Colonic mucosa (tissue), 4 donors: Measurements from ENCODE around the gene SCGB1D4. TPM values are rescaled to one million over a fixed set of nuclear protein-coding genes. Genes with fewer than 3 reads are reported as not detected.

ENCODE experiments used
- DNase-seq: peaks from one replicate; pipeline ENCODE4 v3.0.0-alpha.2; 2020
- H3K27ac ChIP-seq: fragments of 200-600 bp; one replicate; pipeline ENCODE4 v1.8.0; 2021
- H3K27me3 ChIP-seq: fragments of 200-600 bp; one replicate; pipeline ENCODE4 v1.8.0; 2021
- H3K36me3 ChIP-seq: fragments of 200-600 bp; one replicate; pipeline ENCODE4 v1.8.0; 2021
- H3K4me1 ChIP-seq: fragments of 200-600 bp; one replicate; pipeline ENCODE4 v1.8.0; 2021; ENCODE audit warnings: mild to moderate bottlenecking
- H3K4me3 ChIP-seq: fragments of 200-600 bp; one replicate; pipeline ENCODE4 v1.8.0; 2021
- H3K9ac ChIP-seq, 2 donors: one replicate each; pipeline ENCODE4 v1.7.0; 2013; ENCODE audit warnings: control low read depth in 2 of 2, low read depth in 2 of 2, low read length in 2 of 2
- H3K9me3 ChIP-seq: fragments of 200-600 bp; one replicate; pipeline ENCODE4 v1.8.0; 2021
- intact Hi-C: fragments of 100-400 bp; cut with DNase I; formaldehyde crosslinking; loops from one replicate; pipeline ENCODE4 v1.14.1; 2022
- total RNA-seq, 2 donors: library from RNA; stranded (reverse); fragmentation: NEBNext Ultra II Directional in 1 of 2; extraction: Animal tissue kit (Norgen Biotek cat#: 25700) in 1 of 2; gene quantifications; one replicate each; pipeline ENCODE4 v1.2.1, GENCODE V29; 2021
- TF ChIP-seq, protein P1 (sequence below): fragments of 200-600 bp; IDR thresholded peaks from one replicate; pipeline ENCODE4 v1.8.0; 2022; ENCODE audit warnings: antibody characterized with exemption, mild to moderate bottlenecking
- donor health status: healthy.
- donor health status: DM: no; HTN: no; CAD: no.
- donor health status: DM: no; HTN: no; CAD: no.

Gene SCGB1D4
- total RNA-seq, 2 donors from 2014 or later, result not detected

DNA sequence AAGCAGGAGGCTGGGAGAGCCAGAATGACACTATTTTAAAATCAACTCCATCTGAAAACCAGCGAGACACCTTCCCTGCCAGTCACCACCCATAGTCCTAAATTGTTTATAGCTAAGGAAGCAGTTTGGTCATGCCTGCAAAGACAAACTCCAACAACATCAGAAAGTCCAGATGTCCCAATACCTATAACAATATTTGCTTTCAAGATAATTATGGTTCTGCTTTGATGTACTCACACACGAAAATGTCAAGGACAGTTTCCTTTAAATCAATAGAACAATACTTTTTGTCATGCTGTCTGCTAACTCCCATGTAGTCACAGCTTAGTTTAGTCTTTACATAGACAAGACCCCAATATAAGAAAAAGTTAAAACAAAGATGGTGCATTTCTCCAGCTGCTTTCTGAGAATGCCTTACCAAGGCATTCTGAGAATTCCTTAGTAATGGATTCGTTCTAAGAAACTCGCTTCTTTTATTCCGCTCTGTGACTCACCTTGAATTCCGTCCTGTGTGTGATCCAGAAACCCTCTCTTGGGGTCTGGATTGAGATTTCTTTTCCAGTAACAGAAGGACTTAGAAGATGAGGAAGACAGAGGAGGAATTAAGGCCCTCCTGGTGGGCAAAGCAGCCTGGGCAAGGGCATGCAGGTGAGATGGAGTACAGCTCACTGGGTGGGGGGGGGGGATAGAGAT is 38.5 kb downstream of the SCGB1D4 start:
- H3K27ac ChIP-seq, result no peak overlapping the region
- no peaks in the 10 kb centered on the region for H3K27me3 ChIP-seq

DNA sequence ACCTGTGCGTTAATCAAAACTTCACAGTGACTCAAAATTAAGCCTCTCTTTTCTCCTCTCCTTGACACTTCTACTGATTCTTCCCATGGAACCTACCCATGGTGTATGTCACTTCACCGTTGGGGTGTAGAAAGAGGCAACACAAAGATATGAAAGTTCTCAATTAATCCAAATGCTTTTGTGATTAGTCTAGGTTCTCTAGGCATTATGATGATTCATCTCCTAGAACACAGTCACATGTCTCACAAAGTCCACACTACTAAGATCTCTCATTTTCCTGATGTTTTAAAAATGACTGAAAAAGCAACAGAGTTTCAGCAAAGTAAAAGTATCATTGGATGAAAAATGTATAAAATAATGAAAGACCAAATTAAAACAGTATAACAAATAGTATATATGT is 42.6 kb downstream of the SCGB1D4 start:
- no peak overlapping the region for H3K27ac ChIP-seq
- H3K9ac ChIP-seq, result no peak overlapping the region
- no peak overlapping the region for H3K4me3 ChIP-seq
- H3K36me3 ChIP-seq, result no peaks in the 10 kb centered on the region
- no peak for DNase-seq
- TF ChIP-seq, protein P1, sequence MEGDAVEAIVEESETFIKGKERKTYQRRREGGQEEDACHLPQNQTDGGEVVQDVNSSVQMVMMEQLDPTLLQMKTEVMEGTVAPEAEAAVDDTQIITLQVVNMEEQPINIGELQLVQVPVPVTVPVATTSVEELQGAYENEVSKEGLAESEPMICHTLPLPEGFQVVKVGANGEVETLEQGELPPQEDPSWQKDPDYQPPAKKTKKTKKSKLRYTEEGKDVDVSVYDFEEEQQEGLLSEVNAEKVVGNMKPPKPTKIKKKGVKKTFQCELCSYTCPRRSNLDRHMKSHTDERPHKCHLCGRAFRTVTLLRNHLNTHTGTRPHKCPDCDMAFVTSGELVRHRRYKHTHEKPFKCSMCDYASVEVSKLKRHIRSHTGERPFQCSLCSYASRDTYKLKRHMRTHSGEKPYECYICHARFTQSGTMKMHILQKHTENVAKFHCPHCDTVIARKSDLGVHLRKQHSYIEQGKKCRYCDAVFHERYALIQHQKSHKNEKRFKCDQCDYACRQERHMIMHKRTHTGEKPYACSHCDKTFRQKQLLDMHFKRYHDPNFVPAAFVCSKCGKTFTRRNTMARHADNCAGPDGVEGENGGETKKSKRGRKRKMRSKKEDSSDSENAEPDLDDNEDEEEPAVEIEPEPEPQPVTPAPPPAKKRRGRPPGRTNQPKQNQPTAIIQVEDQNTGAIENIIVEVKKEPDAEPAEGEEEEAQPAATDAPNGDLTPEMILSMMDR, result no peak
- H3K9me3 ChIP-seq, result no peaks in the 10 kb centered on the region
- no peaks in the 10 kb centered on the region for H3K4me1 ChIP-seq
- intact Hi-C loops, result no loop called here
- no peaks in the 10 kb centered on the region for H3K27me3 ChIP-seq

More for the DNA sequence above, 38.5 kb downstream of the SCGB1D4 start:
- intact Hi-C loops, result no loop called here
- no peaks in the 10 kb centered on the region for H3K36me3 ChIP-seq
- DNase-seq, result no peak
- TF ChIP-seq, protein P1, result no peak
- H3K4me1 ChIP-seq, result no peaks in the 10 kb centered on the region
- H3K4me3 ChIP-seq, result no peak overlapping the region
- H3K9me3 ChIP-seq, result no peaks in the 10 kb centered on the region
- H3K9ac ChIP-seq, result no peak overlapping the region

DNA sequence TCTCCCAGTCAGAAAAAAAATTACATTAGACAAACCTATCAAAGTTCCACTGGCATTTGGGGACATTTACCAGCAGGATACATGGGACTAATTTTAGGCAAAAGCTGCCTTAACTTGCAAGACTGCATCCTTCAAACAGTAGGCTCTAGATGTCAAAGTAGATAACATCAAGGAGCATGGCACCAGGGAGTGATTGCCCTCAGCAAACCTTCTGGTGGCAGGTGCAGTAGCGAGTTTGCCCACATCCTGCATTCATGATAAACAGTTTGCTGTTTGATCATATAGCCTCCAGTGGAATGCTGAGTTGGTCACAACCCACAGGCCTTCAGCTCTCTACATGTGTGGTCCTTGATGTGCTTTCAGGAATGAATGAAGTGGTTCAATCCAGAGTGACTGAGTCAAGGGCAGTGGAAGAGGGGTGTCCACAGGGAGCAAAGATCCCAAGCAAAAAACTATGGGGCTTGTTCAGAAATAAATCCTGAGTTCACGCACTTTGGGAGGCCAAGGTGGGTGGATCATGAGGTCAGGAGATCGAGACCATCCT is 44.8 kb downstream of the SCGB1D4 start:
- no peak overlapping the region for H3K27ac ChIP-seq
- no peaks in the 10 kb centered on the region for H3K4me1 ChIP-seq
- no peak overlapping the region for H3K4me3 ChIP-seq
- TF ChIP-seq, protein P1, result no peak
- DNase-seq, result no peak
- intact Hi-C loops, result no loop called here
- H3K27me3 ChIP-seq, result no peaks in the 10 kb centered on the region
- no peak overlapping the region for H3K9ac ChIP-seq
- H3K9me3 ChIP-seq, result no peaks in the 10 kb centered on the region
- H3K36me3 ChIP-seq, result no peaks in the 10 kb centered on the region

DNA sequence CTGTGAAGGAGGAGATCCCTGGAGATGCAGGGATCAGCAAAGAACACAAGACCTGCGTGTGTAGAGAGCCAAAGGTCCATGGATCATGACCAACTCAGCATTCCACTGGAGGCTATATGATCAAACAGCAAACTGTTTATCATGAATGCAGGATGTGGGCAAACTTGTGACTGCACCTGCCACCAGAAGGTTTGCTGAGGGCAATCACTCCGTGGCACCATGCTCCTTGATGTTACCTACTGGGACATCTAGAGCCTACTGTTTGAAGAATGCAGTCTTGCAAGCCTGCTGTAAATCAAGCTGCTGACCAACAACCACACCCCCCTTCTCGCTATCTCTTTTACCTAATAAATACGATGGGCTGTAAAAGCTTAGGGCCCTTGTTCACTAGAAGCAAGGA is 47.2 kb downstream of the SCGB1D4 start:
- Histone ChIP-seq H3K9ac (no peak overlapping the region), H3K9me3 (no peaks in the 10 kb centered on the region), H3K27me3 (no peaks in the 10 kb centered on the region), H3K27ac (no peak overlapping the region), H3K4me1 (no peaks in the 10 kb centered on the region), H3K36me3 (no peaks in the 10 kb centered on the region), H3K4me3 (no peak overlapping the region)
- DNase-seq, result no peak
- TF ChIP-seq, protein P1, result no peak
- intact Hi-C loops, result no loop called here

Other genes starting within 250 kb of the SCGB1D4 start
- 10 to 100 TPM; 35.1 to 93.4 TPM for gene INCENP, start 175.1 kb downstream of the SCGB1D4 start, total RNA-seq
- gene SCGB1D1, start 108.9 kb downstream of the SCGB1D4 start, total RNA-seq, result not detected
- gene SCGB2A1, start 90.4 kb downstream of the SCGB1D4 start, total RNA-seq, result 1 to 10 TPM; 6.1 to 6.7 TPM
- gene SCGB1D2, start 56.8 kb downstream of the SCGB1D4 start, total RNA-seq, result not detected
- gene SCGB2A2, start 28.9 kb downstream of the SCGB1D4 start, total RNA-seq, result not detected
- gene ASRGL1, start 38.4 kb upstream of the SCGB1D4 start, total RNA-seq, result 10 to 100 TPM; 32.5 to 71.7 TPM
- 1 to 10 TPM in 1 of 2 donors, not detected in 1; 2.3 TPM for gene SCGB1A1, start 120.0 kb upstream of the SCGB1D4 start, total RNA-seq
- 100 to 1,000 TPM; 458 to 631 TPM for gene AHNAK, start 247.7 kb upstream of the SCGB1D4 start, total RNA-seq